ENCODE data around the gene KRT15.

KRT15 gene

DNA sequence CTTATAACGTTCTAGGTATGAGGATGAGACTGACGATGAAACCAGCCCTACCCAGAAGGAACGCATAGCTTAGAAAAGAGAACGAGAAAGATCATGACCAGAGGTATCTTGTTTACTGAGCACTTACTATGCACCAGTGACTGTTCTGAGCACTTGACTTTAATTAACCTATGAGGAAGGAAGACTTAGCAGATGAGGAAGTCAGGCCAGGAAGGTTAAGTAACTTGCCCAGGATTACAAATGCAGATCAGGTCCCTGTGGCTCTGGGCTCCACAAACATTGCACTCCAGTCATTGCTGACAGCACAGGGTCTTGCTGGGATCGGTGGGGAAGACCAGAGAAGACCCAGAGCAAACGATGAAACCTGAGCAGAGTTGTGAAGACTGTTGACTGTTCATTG lies 20.4 kb downstream of the KRT15 start:
- TF ChIP-seq, protein P1, sequence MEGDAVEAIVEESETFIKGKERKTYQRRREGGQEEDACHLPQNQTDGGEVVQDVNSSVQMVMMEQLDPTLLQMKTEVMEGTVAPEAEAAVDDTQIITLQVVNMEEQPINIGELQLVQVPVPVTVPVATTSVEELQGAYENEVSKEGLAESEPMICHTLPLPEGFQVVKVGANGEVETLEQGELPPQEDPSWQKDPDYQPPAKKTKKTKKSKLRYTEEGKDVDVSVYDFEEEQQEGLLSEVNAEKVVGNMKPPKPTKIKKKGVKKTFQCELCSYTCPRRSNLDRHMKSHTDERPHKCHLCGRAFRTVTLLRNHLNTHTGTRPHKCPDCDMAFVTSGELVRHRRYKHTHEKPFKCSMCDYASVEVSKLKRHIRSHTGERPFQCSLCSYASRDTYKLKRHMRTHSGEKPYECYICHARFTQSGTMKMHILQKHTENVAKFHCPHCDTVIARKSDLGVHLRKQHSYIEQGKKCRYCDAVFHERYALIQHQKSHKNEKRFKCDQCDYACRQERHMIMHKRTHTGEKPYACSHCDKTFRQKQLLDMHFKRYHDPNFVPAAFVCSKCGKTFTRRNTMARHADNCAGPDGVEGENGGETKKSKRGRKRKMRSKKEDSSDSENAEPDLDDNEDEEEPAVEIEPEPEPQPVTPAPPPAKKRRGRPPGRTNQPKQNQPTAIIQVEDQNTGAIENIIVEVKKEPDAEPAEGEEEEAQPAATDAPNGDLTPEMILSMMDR (IDR thresholded peaks at IDR 0.05): no peak

DNA sequence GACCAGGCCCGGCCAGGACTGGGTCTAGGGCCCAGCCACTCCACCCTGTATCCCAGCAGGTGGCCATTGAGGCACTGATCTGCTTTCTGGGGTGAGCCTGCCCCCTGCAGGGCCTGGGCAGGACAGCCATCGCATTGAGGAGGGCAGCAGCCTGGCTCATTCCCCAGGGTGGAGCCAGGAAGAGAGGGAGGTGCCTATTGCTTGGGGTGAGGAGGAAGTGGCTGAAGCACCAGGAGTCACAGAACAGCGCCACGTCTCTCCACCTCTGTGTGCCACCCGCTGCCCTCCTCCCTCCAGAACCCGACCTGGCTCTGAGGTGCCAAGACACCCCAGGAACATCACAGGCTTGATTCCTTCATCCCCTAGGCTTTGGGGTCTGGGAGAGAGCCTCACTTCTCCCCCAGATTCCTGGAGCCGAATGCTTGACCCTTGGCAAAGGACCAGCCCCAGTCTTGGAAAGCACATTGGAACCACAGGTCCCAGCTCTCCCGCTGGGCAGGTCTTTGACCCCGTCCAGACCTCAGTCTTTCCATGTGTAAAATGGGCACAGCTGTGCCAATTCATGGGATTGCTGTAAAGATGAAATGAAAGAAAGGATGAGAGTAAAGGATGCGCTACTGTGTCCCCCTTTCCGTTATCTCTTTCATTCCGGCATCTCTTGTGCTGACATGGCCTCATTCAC lies 21.7 kb downstream of the KRT15 start:
- TF ChIP-seq, protein P1 (IDR thresholded peaks at IDR 0.05): peak; percentile 66

DNA sequence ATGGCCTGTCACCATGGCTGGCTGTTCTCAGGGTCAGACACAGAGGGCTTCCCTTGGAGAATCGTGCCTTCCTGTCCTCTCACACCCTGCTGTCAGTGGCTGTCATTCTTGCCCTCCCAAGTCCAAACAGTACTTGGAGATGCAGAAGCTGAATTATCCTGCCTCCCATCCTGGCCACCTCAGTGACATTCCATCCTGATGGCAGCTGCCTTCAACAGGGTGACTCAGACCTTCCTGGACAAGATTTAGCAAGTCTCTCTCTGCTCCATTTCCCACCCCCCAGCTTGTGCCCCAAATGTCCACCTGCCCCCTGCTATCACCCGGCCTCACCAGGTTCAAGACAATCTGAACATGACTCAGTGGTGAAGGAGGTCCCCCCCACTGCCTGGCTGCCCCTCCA lies 24.2 kb downstream of the KRT15 start:
- TF ChIP-seq, protein P1 (IDR thresholded peaks at IDR 0.05): no peak

DNA sequence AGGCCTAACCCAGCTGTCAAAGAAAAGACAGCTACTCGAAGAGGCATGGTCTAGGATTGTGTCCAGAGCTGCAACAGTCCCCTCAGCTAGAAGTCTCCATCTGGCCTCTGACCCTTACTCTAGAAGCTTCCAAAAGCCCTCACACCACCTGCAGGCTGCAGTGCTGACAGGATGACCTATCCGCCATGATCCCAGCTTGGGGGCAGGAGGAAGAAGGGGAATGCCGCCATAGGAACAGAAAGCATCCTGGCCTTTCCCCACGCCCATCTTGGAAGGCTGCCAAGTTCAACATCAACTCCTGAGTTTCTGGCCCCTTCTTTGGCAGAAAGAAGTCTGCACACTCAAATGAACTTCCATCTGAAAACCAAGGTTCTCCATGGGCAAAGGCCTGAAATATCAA lies 25.9 kb downstream of the KRT15 start:
- TF ChIP-seq, protein P1 (IDR thresholded peaks at IDR 0.05): no peak

DNA sequence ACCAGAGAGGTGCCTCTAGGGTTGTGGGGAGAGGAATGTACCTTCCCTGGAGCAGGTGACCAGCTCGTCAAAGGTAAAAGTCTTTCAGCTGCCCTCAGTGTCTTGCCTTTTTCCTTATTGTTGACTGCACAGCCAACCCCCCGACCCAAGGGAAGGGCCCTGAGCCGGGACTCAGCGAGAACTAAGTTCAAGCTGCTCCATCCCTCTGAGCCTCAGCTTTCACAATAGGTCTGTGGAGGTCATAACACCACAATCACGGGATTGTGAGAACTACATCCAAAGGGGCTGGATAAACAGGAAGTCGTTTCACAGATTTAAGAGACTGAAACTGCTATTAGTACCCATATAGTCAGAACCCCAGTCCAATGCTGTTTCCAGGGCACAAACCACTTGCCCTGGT lies 26.3 kb downstream of the KRT15 start:
- TF ChIP-seq, protein P1 (IDR thresholded peaks at IDR 0.05): no peak

DNA sequence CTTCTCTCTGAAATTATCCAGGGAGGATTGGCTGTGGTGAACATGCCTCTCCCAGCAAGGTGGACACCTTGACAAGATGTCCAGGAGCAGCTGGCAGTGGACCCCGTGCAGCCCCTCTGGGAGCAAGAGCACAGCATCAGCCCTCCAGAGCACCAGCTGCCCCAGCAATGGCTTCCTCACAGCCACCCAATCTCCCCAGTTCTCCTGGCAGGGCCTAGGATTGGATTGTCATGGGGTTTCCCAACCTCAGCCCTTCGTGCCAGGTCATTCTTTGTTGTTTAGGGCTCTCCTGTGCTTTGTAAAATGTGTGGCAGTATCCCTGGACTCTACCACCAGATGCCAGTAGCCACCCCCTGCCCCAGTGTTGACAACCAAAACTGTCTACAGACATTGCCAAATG lies 27.2 kb downstream of the KRT15 start:
- TF ChIP-seq, protein P1 (IDR thresholded peaks at IDR 0.05): no peak

DNA sequence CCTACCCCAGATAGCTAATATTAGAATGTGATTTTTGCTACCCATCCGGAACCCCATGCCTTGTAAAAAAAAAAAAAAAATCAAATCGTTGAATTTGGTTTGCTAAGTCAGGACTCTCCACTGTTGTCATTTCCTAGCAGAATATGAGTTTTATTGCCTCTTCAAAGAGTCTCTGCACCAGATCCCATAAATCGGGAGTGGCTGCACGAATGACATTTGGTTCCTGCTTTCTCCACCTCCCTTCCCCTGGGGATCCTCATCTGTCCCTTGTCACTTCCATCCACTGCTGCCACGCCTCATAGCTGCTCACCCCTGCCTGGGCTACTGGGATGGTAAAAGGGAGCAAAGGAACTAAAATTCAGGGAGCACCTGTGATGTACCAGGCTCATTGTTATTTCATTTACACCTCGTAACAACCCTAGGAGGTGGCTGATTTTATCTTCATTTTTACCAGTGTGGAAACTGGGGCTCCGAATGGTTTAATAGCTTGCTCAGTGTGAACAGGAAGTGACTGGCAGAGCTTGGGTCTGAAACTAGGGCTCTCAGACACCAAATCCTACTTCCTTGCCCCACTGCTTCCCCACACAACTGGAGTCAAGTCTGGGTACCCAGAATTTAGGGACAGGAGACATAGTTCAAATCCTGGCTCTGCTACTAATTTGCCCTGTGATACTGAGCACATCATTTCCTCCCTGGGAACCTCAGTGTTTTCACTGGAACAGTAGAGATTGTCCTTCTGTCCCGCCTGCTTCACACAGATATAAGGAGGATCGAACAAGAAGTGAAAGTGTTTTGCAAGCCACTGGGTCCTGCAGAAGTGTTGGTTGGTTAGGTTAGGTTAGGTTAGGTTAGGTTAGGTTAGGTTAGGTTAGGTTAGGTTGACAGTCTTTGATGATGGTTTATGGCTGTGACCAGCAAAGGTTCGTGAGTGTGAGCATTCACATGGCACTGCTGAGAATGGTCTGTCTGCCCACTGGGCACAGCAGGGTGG lies 28.4 kb downstream of the KRT15 start:
- TF ChIP-seq, protein P1 (IDR thresholded peaks at IDR 0.05): no peak

Measured in LNCAP (cell line).